K562 (cell line): ENCODE data around the gene MEST. TPM values are rescaled to one million over a fixed set of nuclear protein-coding genes. Genes with fewer than 3 reads are reported as not detected.

Source experiments
- ATAC-seq: fragments of 200-7000 bp; cut with Tn5 transposase; 3 replicates; pipeline ENCODE4 v1.9.1; 2020; ENCODE audit warnings: moderate library complexity
- BruUV-seq: library from RNA; stranded (reverse); fragments of 400-500 nt; replicated peaks from 2 replicates; lab custom pipeline; 2021; lab: Mats Ljungman, UMichigan
- CTCF ChIA-PET: fragments of 300-600 bp; formaldehyde crosslinking; extraction: SDS; loops from one replicate; lab custom pipeline; 2021; ENCODE audit warnings: low intra/inter-chr PET ratio; lab: Yijun Ruan, JAX
- POLR2A ChIA-PET: fragments of 300-600, 350-650 bp; sonication (Branson Sonifier 250); formaldehyde crosslinking; extraction: SDS; loops from one replicate; lab custom pipeline; 2021; ENCODE audit warnings: antibody characterized with exemption, inconsistent platforms; lab: Yijun Ruan, JAX
- DNase-seq, 4 experiments: peaks; one replicate each; pipeline versions ENCODE4 v3.0.0 to v3.0.0-alpha.2; 2011 to 2018; ENCODE audit warnings: low spot score in 3 of 4, mixed read lengths in 3 of 4; ENCODE audit errors: extremely low read depth in 1 of 4
- FAIRE-seq: peaks from 2 replicates; lab custom pipeline; 2011; peaks lifted over from hg19 to GRCh38; lab: Jason Lieb, UNC
- H2AFZ ChIP-seq: 2 replicates; pipeline ENCODE4 v1.6.0; 2011; ENCODE audit warnings: low read depth, low read length, control low read depth, inconsistent platforms
- H3K27ac ChIP-seq: fragments of 200-600 bp; 3 replicates; pipeline ENCODE4 v1.8.0; 2011; ENCODE audit warnings: low read depth, mild to moderate bottlenecking, control low read depth, inconsistent platforms, low read length, moderate library complexity, mixed read lengths; ENCODE audit errors: extremely low read depth
- H3K27me3 ChIP-seq, 2 experiments: fragments of 300-600 bp in 1 of 2; 2 replicates in 1 of 2; 3 replicates in 1 of 2; pipeline versions ENCODE4 v1.6.0 to v1.8.0; 2011; ENCODE audit warnings: inconsistent platforms in 2 of 2, low read length in 2 of 2, mild to moderate bottlenecking in 1 of 2, mixed read lengths in 1 of 2, moderate library complexity in 1 of 2; ENCODE audit not compliant: control insufficient read depth in 2 of 2, insufficient read depth in 2 of 2
- H3K36me3 ChIP-seq: fragments of 300-600 bp; 3 replicates; pipeline ENCODE4 v1.8.0; 2011; ENCODE audit warnings: mild to moderate bottlenecking, low read length, inconsistent platforms; ENCODE audit not compliant: control insufficient read depth, insufficient read depth
- H3K4me1 ChIP-seq, 2 experiments: fragments of 200-600 bp in 1 of 2; replicated peaks in 1 of 2; 2 replicates in 1 of 2; 3 replicates in 1 of 2; pipeline versions ENCODE4 v1.5.1 to v1.8.0; 2011; ENCODE audit warnings: inconsistent platforms in 2 of 2, low read length in 2 of 2, mild to moderate bottlenecking in 1 of 2, mixed read lengths in 1 of 2, moderate library complexity in 1 of 2; ENCODE audit not compliant: control insufficient read depth in 2 of 2, insufficient read depth in 2 of 2
- H3K4me2 ChIP-seq: 2 replicates; pipeline ENCODE4 v1.6.1; 2011; ENCODE audit warnings: low read length, control low read depth, inconsistent platforms, mixed read lengths; ENCODE audit not compliant: insufficient read depth
- H3K4me3 ChIP-seq: fragments of 200-600 bp; sonication (generic), shearing (Covaris generic); 2 replicates; pipeline ENCODE4 v1.5.1; 2016; ENCODE audit warnings: control low read depth, inconsistent platforms
- H3K79me2 ChIP-seq: fragments of 200-600 bp; 3 replicates; pipeline ENCODE4 v1.8.0; 2011; ENCODE audit warnings: low read length, inconsistent platforms; ENCODE audit not compliant: control insufficient read depth, insufficient read depth
- H3K9ac ChIP-seq, 2 experiments: 2 replicates each; pipeline versions ENCODE4 v1.6.0 to v1.6.1; 2011; ENCODE audit warnings: low read depth in 2 of 2, low read length in 2 of 2, control low read depth in 1 of 2, inconsistent platforms in 1 of 2, mild to moderate bottlenecking in 1 of 2, mixed read lengths in 1 of 2; ENCODE audit not compliant: insufficient read depth in 1 of 2
- H3K9me1 ChIP-seq: one replicate; pipeline ENCODE4 v1.6.0; 2011; ENCODE audit warnings: inconsistent platforms, mild to moderate bottlenecking, low read length, moderate library complexity; ENCODE audit not compliant: control insufficient read depth, insufficient read depth
- H3K9me3 ChIP-seq: replicated peaks from 2 replicates; pipeline ENCODE4 v1.5.1; 2011; ENCODE audit warnings: low read depth, low read length, inconsistent platforms; ENCODE audit not compliant: control insufficient read depth, insufficient read depth
- H4K20me1 ChIP-seq: replicated peaks from 2 replicates; pipeline ENCODE4 v1.6.1; 2011; ENCODE audit warnings: low read length, inconsistent platforms, mixed read lengths; ENCODE audit not compliant: control insufficient read depth, insufficient read depth
- GTF2E2 ChIP-seq: fragments of 200-800 bp; sonication (Bioruptor generic); IDR thresholded peaks from 2 replicates; pipeline ENCODE4 v1.6.1; 2016; ENCODE audit warnings: missing genetic modification characterization, missing compliant biosample characterization
- JUN ChIP-seq, 2 experiments: sonication (generic) in 1 of 2; formaldehyde crosslinking in 1 of 2; IDR thresholded peaks; 2 replicates each; pipeline versions ENCODE4 v1.6.1 to v1.8.0; 2012 to 2022; ENCODE audit warnings: borderline replicate concordance in 2 of 2, mild to moderate bottlenecking in 2 of 2, improper control_type of control experiment in 1 of 2, low read depth in 1 of 2, low read length in 1 of 2, missing genetic modification reagents in 1 of 2
- KDM5B ChIP-seq: fragments of 200-600 bp; sonication (generic); IDR thresholded peaks from 2 replicates; pipeline ENCODE4 v1.6.1; 2012; ENCODE audit warnings: low read depth, mild to moderate bottlenecking, moderate library complexity, low read length, control low read depth, inconsistent platforms; ENCODE audit not compliant: insufficient replicate concordance
- MTA1 ChIP-seq: fragments of 450-650 bp; IDR thresholded peaks from 2 replicates; pipeline ENCODE4 v1.6.1; 2017; ENCODE audit warnings: borderline replicate concordance
- PCBP1 ChIP-seq: fragments of 200-400 bp; formaldehyde crosslinking; IDR thresholded peaks from 2 replicates; pipeline ENCODE4 v1.6.1; 2018; ENCODE audit warnings: mild to moderate bottlenecking, low read depth, low read length; ENCODE audit not compliant: poor library complexity, severe bottlenecking
- PPARD ChIP-seq: fragments of 250-450 bp; sonication (Bioruptor Pico); IDR thresholded peaks from 2 replicates; pipeline ENCODE4 v1.8.0; 2022; ENCODE audit warnings: inconsistent platforms, mild to moderate bottlenecking, moderate library complexity
- SREBF1 ChIP-seq: fragments of 150-350 bp; IDR thresholded peaks from 2 replicates; pipeline ENCODE4 v1.6.1; 2014; ENCODE audit warnings: antibody characterized with exemption, low read depth, low read length, borderline replicate concordance
- XRCC5 ChIP-seq: fragments of 200-400 bp; formaldehyde crosslinking; IDR thresholded peaks from 2 replicates; pipeline ENCODE4 v1.6.1; 2017; ENCODE audit warnings: low read depth, mild to moderate bottlenecking, low read length
- ZBTB1 ChIP-seq: sonication (generic); formaldehyde crosslinking; IDR thresholded peaks from 2 replicates; pipeline ENCODE4 v1.8.1; 2023; ENCODE audit warnings: missing genetic modification reagents, low read depth, mild to moderate bottlenecking, borderline replicate concordance
- ZNF174 ChIP-seq: fragments of 250-450 bp; sonication (Bioruptor Pico); IDR thresholded peaks from 2 replicates; pipeline ENCODE4 v1.4.0; 2020; ENCODE audit warnings: mild to moderate bottlenecking
- ZNF449 ChIP-seq: fragments of 250-450 bp; sonication (Bioruptor Pico); IDR thresholded peaks from 2 replicates; pipeline ENCODE4 v1.8.0; 2022; ENCODE audit warnings: moderate library complexity, mild to moderate bottlenecking, inconsistent platforms
- WGBS: fragments of 100-300 bp; shearing (Covaris generic); methylation state at CpG from one replicate; pipeline ENCODE4 v1.1.6; 2016; ENCODE audit warnings: low coverage, mixed read lengths; ENCODE audit not compliant: insufficient coverage; ENCODE audit errors: missing lambda C conversion rate; 5-methylcytosine and 5-hydroxymethylcytosine counted together
- in situ Hi-C: fragments of 300-500 bp; cut with MboI; formaldehyde crosslinking; loops from 4 replicates; pipeline ENCODE4 v1.15.0; 2018; ENCODE audit warnings: inconsistent platforms, mixed read lengths
- intact Hi-C: fragments of 100-400 bp; cut with micrococcal nuclease; formaldehyde crosslinking; loops from 2 replicates; pipeline ENCODE4 v1.14.2; 2022
- polyA plus RNA-seq, 8 experiments: library from polyadenylated mRNA; depleted of rRNA in 4 of 8; stranded (reverse) in 5 of 8; unstranded in 3 of 8; fragments of >200 nt; fragmentation: Nextera tagmentation in 2 of 8; fragmentation: Illumina TruSeq in 1 of 8; extraction: Ambion mirVana in 2 of 8; extraction: Trizol in 1 of 8; gene quantifications; 2 replicates each; pipeline versions ENCODE4 v1.2.1 to v1.2.3, GENCODE V29; 2011 to 2014; ENCODE audit warnings: inconsistent platforms in 1 of 8, missing spikeins in 1 of 8
- total RNA-seq, 7 experiments: library from RNA; depleted of rRNA in 6 of 7; stranded (reverse); fragments of >200 nt in 6 of 7; fragmentation: Illumina TruSeq in 2 of 7; extraction: Trizol in 2 of 7; gene quantifications; 2 replicates each; pipeline versions ENCODE4 v1.2.1 to v1.2.3, GENCODE V29; 2011 to 2021; ENCODE audit warnings: low replicate concordance in 1 of 7
- TF ChIP-seq, protein P1 (sequence below): fragments of 450-650 bp; IDR thresholded peaks from 2 replicates; pipeline ENCODE4 v1.7.1; 2018; ENCODE audit warnings: mild to moderate bottlenecking, low read depth; ENCODE audit not compliant: partially characterized antibody
- TF ChIP-seq, protein P2 (sequence below), 2 experiments: fragments of 150-350 bp in 1 of 2; IDR thresholded peaks; 2 replicates each; pipeline ENCODE4 v1.6.1; 2012 to 2016; ENCODE audit warnings: low read depth in 2 of 2, low read length in 2 of 2, mild to moderate bottlenecking in 1 of 2, moderate library complexity in 1 of 2

The MEST gene
- total and polyA plus RNA-seq, 9 of the 15 experiments (the other 6 are each of a cell fraction or from before 2014, with no cell fraction given): 0.04 to 0.74 (median 0.36) TPM; not detected in 1

GRCh38 chr7:130500910-130501309 lies 9.0 kb downstream of the MEST start:
- in situ Hi-C loops: no loop called here

More at GRCh38 chr7:130500910-130501309, 9.0 kb downstream of the MEST start:
- no peaks in the 10 kb centered on the region for H3K9me1 ChIP-seq
- H2AFZ ChIP-seq: no peak overlapping the region
- TF ChIP-seq, protein P1, sequence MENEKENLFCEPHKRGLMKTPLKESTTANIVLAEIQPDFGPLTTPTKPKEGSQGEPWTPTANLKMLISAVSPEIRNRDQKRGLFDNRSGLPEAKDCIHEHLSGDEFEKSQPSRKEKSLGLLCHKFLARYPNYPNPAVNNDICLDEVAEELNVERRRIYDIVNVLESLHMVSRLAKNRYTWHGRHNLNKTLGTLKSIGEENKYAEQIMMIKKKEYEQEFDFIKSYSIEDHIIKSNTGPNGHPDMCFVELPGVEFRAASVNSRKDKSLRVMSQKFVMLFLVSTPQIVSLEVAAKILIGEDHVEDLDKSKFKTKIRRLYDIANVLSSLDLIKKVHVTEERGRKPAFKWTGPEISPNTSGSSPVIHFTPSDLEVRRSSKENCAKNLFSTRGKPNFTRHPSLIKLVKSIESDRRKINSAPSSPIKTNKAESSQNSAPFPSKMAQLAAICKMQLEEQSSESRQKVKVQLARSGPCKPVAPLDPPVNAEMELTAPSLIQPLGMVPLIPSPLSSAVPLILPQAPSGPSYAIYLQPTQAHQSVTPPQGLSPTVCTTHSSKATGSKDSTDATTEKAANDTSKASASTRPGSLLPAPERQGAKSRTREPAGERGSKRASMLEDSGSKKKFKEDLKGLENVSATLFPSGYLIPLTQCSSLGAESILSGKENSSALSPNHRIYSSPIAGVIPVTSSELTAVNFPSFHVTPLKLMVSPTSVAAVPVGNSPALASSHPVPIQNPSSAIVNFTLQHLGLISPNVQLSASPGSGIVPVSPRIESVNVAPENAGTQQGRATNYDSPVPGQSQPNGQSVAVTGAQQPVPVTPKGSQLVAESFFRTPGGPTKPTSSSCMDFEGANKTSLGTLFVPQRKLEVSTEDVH: no peak
- TF ChIP-seq PPARD (no peak), JUN (IDR thresholded peaks at IDR 0.05; ENCODE audit: borderline replicate concordance, low read depth, low read length) (no peak), JUN (CRISPR knock-in tag; IDR thresholded peaks at IDR 0.05; ENCODE audit: borderline replicate concordance) (no peak), SREBF1 (no peak), ZBTB1 (CRISPR knock-in tag) (no peak), MTA1 (no peak), XRCC5 (no peak), PCBP1 (no peak), ZNF174 (CRISPR knock-in tag) (no peak), GTF2E2 (tag) (no peak), KDM5B (no peak), ZNF449 (CRISPR knock-in tag) (no peak)
- TF ChIP-seq, protein P2, sequence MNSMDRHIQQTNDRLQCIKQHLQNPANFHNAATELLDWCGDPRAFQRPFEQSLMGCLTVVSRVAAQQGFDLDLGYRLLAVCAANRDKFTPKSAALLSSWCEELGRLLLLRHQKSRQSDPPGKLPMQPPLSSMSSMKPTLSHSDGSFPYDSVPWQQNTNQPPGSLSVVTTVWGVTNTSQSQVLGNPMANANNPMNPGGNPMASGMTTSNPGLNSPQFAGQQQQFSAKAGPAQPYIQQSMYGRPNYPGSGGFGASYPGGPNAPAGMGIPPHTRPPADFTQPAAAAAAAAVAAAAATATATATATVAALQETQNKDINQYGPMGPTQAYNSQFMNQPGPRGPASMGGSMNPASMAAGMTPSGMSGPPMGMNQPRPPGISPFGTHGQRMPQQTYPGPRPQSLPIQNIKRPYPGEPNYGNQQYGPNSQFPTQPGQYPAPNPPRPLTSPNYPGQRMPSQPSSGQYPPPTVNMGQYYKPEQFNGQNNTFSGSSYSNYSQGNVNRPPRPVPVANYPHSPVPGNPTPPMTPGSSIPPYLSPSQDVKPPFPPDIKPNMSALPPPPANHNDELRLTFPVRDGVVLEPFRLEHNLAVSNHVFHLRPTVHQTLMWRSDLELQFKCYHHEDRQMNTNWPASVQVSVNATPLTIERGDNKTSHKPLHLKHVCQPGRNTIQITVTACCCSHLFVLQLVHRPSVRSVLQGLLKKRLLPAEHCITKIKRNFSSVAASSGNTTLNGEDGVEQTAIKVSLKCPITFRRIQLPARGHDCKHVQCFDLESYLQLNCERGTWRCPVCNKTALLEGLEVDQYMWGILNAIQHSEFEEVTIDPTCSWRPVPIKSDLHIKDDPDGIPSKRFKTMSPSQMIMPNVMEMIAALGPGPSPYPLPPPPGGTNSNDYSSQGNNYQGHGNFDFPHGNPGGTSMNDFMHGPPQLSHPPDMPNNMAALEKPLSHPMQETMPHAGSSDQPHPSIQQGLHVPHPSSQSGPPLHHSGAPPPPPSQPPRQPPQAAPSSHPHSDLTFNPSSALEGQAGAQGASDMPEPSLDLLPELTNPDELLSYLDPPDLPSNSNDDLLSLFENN (IDR thresholded peaks at IDR 0.05; ENCODE audit: low read depth in 2 of 2, low read length in 2 of 2): no peak
- H3K4me1 ChIP-seq: no peaks in the 10 kb centered on the region
- no peak for ATAC-seq
- H3K27me3 ChIP-seq: no peaks in the 10 kb centered on the region
- BruUV-seq: no TSS peak
- intact Hi-C loops: no loop called here
- no peak for FAIRE-seq
- no peaks in the 10 kb centered on the region for H4K20me1 ChIP-seq
- ChIA-PET CTCF (no interaction called here), POLR2A (interaction anchor here (1.5 kb wide), 1 partner anchor 78 kb away, joined by 4 read pairs; no protein-coding TSS in a partner anchor)
- H3K9me3 ChIP-seq: no peaks in the 10 kb centered on the region
- H3K4me3 ChIP-seq: no peak overlapping the region
- no peak overlapping the region for H3K27ac ChIP-seq
- no peak for DNase-seq
- H3K9ac ChIP-seq: no peak overlapping the region
- 40% methylated on average over 2 of the region's 2 CpGs for WGBS
- H3K79me2 ChIP-seq: no peaks in the 10 kb centered on the region
- no peak overlapping the region for H3K4me2 ChIP-seq
- H3K36me3 ChIP-seq: no peaks in the 10 kb centered on the region
